SK-N-SH (cell line): ENCODE measurements around the gene CELSR1. TPM values are rescaled to one million over a fixed set of nuclear protein-coding genes. Genes with fewer than 3 reads are reported as not detected.

Experiments used
- CTCF ChIA-PET: fragments of 300-600, 350-600 bp; formaldehyde crosslinking; extraction: SDS; loops from one replicate; lab custom pipeline; 2021; lab: Yijun Ruan, JAX
- POLR2A ChIA-PET: fragments of 350-600 bp; sonication (Branson Sonifier 250); formaldehyde crosslinking; extraction: SDS; loops from one replicate; lab custom pipeline; 2020; ENCODE audit warnings: antibody characterized with exemption, inconsistent platforms; lab: Yijun Ruan, JAX
- DNase-seq: peaks from one replicate; pipeline ENCODE4 v3.0.0; 2012
- H2AFZ ChIP-seq: fragments of 200-600 bp; sonication (generic); 2 replicates; pipeline ENCODE4 v1.8.1; 2016; ENCODE audit warnings: antibody characterized with exemption, mild to moderate bottlenecking, low read depth
- H3F3A ChIP-seq: fragments of 200-600 bp; sonication (generic); replicated peaks from 2 replicates; pipeline ENCODE3; 2016; ENCODE audit warnings: antibody characterized with exemption, mild to moderate bottlenecking; ENCODE audit not compliant: insufficient read depth
- H3K27ac ChIP-seq, 2 experiments: fragments of 200-500 bp in 1 of 2; fragments of 200-600 bp in 1 of 2; sonication (Bioruptor generic) in 1 of 2; sonication (generic), shearing (Covaris generic) in 1 of 2; 2 replicates each; pipeline versions ENCODE4 v1.5.1 to v1.6.1; 2014 to 2016; ENCODE audit warnings: low read depth in 2 of 2, inconsistent platforms in 1 of 2, low read length in 1 of 2, mild to moderate bottlenecking in 1 of 2, mixed read lengths in 1 of 2
- H3K27me3 ChIP-seq: fragments of 200-600 bp; sonication (generic), shearing (Covaris generic); 2 replicates; pipeline ENCODE4 v1.6.1; 2016; ENCODE audit warnings: mixed run types; ENCODE audit not compliant: insufficient read depth
- H3K36me3 ChIP-seq, 2 experiments: fragments of 200-500 bp in 1 of 2; fragments of 200-600 bp in 1 of 2; sonication (Bioruptor generic) in 1 of 2; sonication (generic) in 1 of 2; replicated peaks in 1 of 2; 2 replicates each; pipeline versions ENCODE3 to v1.5.1; 2014 to 2016; ENCODE audit warnings: low read length in 1 of 2, mild to moderate bottlenecking in 1 of 2; ENCODE audit not compliant: insufficient read depth in 2 of 2, control insufficient read depth in 1 of 2
- H3K4me1 ChIP-seq, 2 experiments: fragments of 200-500 bp in 1 of 2; fragments of 200-600 bp in 1 of 2; sonication (Bioruptor generic) in 1 of 2; sonication (generic), shearing (Covaris generic) in 1 of 2; 2 replicates each; pipeline versions ENCODE4 v1.5.1 to v1.6.1; 2014 to 2016; ENCODE audit warnings: low read depth in 1 of 2, low read length in 1 of 2, mixed run types in 1 of 2; ENCODE audit not compliant: insufficient read depth in 2 of 2, control insufficient read depth in 1 of 2
- H3K4me2 ChIP-seq: fragments of 200-600 bp; sonication (generic), shearing (Covaris generic); 2 replicates; pipeline ENCODE4 v1.6.1; 2017; ENCODE audit warnings: mixed run types
- H3K4me3 ChIP-seq, 2 experiments: fragments of 200-500 bp in 1 of 2; fragments of 200-600 bp in 1 of 2; sonication (Bioruptor generic) in 1 of 2; sonication (generic), shearing (Covaris generic) in 1 of 2; 2 replicates each; pipeline versions ENCODE4 v1.5.1 to v1.8.1; 2014 to 2016; ENCODE audit warnings: low read depth in 2 of 2, inconsistent platforms in 1 of 2, low read length in 1 of 2, mild to moderate bottlenecking in 1 of 2, mixed read lengths in 1 of 2, moderate library complexity in 1 of 2
- H3K79me2 ChIP-seq: fragments of 200-600 bp; sonication (generic); 2 replicates; pipeline ENCODE4 v1.8.1; 2017; ENCODE audit warnings: mild to moderate bottlenecking; ENCODE audit not compliant: insufficient read depth
- H3K9ac ChIP-seq: fragments of 200-600 bp; sonication (generic); 2 replicates; pipeline ENCODE4 v1.6.1; 2017; ENCODE audit warnings: mixed run types
- H3K9me2 ChIP-seq: fragments of 200-600 bp; sonication (generic); 2 replicates; pipeline ENCODE4 v1.6.1; 2017; ENCODE audit warnings: mixed run types
- H3K9me3 ChIP-seq: fragments of 200-600 bp; sonication (generic); 2 replicates; pipeline ENCODE4 v1.6.1; 2017; ENCODE audit warnings: mixed run types, mild to moderate bottlenecking, moderate library complexity
- H4K20me1 ChIP-seq: fragments of 200-600 bp; sonication (generic); 2 replicates; pipeline ENCODE4 v1.6.1; 2017; ENCODE audit warnings: mild to moderate bottlenecking, mixed run types; ENCODE audit not compliant: insufficient read depth
- CTCF ChIP-seq: fragments of 200-600 bp; sonication (generic); IDR thresholded peaks from 2 replicates; pipeline ENCODE4 v1.6.1; 2017; ENCODE audit warnings: antibody characterized with exemption, mild to moderate bottlenecking, moderate library complexity
- EZH2phosphoT487 ChIP-seq: fragments of 200-600 bp; sonication (generic); IDR thresholded peaks from 2 replicates; pipeline ENCODE4 v1.6.1; 2017; ENCODE audit warnings: low read depth, mixed run types, mild to moderate bottlenecking, antibody characterized with exemption, moderate library complexity, borderline replicate concordance
- FOXJ3 ChIP-seq: sonication (generic); formaldehyde crosslinking; IDR thresholded peaks from 2 replicates; pipeline ENCODE4 v1.5.1; 2020; ENCODE audit warnings: mild to moderate bottlenecking, missing genetic modification reagents
- FOXM1 ChIP-seq: IDR thresholded peaks from 2 replicates; pipeline ENCODE4 v1.4.0; 2012; ENCODE audit warnings: low read depth, mild to moderate bottlenecking
- NFIC ChIP-seq: IDR thresholded peaks from 2 replicates; pipeline ENCODE4 v1.4.0; 2012; ENCODE audit warnings: borderline replicate concordance
- POLR2AphosphoS5 ChIP-seq: IDR thresholded peaks from 2 replicates; pipeline ENCODE4 v1.6.1; 2012; ENCODE audit warnings: low read depth, low read length
- RAD21 ChIP-seq: IDR thresholded peaks from 2 replicates; pipeline ENCODE4 v1.6.1; 2012; ENCODE audit warnings: mild to moderate bottlenecking, low read length
- RFX5 ChIP-seq: IDR thresholded peaks from 2 replicates; pipeline ENCODE4 v1.6.1; 2012; ENCODE audit warnings: mild to moderate bottlenecking, improper control_type of control experiment, low read length
- SIN3A ChIP-seq: IDR thresholded peaks from 2 replicates; pipeline ENCODE4 v1.6.1; 2012; ENCODE audit warnings: low read depth, mild to moderate bottlenecking, low read length, moderate library complexity, borderline replicate concordance
- SMC3 ChIP-seq: IDR thresholded peaks from 2 replicates; pipeline ENCODE4 v1.6.1; 2012; ENCODE audit warnings: low read depth, low read length, improper control_type of control experiment
- YY1 ChIP-seq: IDR thresholded peaks from 2 replicates; pipeline ENCODE4 v1.4.0; 2012; ENCODE audit warnings: low read depth, mild to moderate bottlenecking
- WGBS: methylation state at CpG from one replicate; pipeline ENCODE4 v1.1.6; 2017; ENCODE audit warnings: low lambda C conversion rate; 5-methylcytosine and 5-hydroxymethylcytosine counted together
- polyA plus RNA-seq, 3 experiments: library from polyadenylated mRNA; depleted of rRNA; stranded (reverse); fragments of >200 nt; gene quantifications; 2 replicates each; pipeline ENCODE4 v1.2.3, GENCODE V29; 2012

Gene CELSR1
- polyA plus RNA-seq, 1 of the 3 experiments (the other 2 are of a cell fraction): 5.0 TPM

- TF ChIP-seq POLR2AphosphoS5: no peak
- no peak for TF ChIP-seq YY1
- TF ChIP-seq RFX5: no peak
These were observed 145.1 kb downstream of the CELSR1 start (continued) for GRCh38 chr22:46392137-46392844.

- DNase-seq: no peak
- H3K4me3 ChIP-seq: no peak overlapping the region
- H3K9me2 ChIP-seq: no peaks in the 10 kb centered on the region
- ChIA-PET CTCF (interaction anchor here (1.7 to 1.8 kb wide), 3 partner anchors 24 to 151 kb away, joined by 4 to 10 read pairs (median 5); no protein-coding TSS in a partner anchor), POLR2A (no interaction called here)
- H3K9me3 ChIP-seq: no peaks in the 10 kb centered on the region
- no peaks in the 10 kb centered on the region for H3K79me2 ChIP-seq
- H3K27ac ChIP-seq: no peak overlapping the region
- H3F3A ChIP-seq: no peaks in the 10 kb centered on the region
- no peaks in the 10 kb centered on the region for H4K20me1 ChIP-seq
- H3K9ac ChIP-seq: no peak overlapping the region
- H3K27me3 ChIP-seq: no peaks in the 10 kb centered on the region
- no peak overlapping the region for H2AFZ ChIP-seq
- no peak for TF ChIP-seq NFIC
- TF ChIP-seq EZH2phosphoT487: no peak
- TF ChIP-seq FOXM1: no peak
- TF ChIP-seq POLR2AphosphoS5: no peak
- no peak for TF ChIP-seq SIN3A
- H3K36me3 ChIP-seq: no peaks in the 10 kb centered on the region
- WGBS: 91% methylated on average over 18 of the region's 36 CpGs
- no peak overlapping the region for H3K4me2 ChIP-seq
- H3K4me1 ChIP-seq: no peaks in the 10 kb centered on the region; a peak in 1 of 4 replicates
These were observed 145.8 kb downstream of the CELSR1 start for GRCh38 chr22:46391486-46392136.

GRCh38 chr22:46390652-46391301, 146.6 kb downstream of the CELSR1 start:
- Histone ChIP-seq H3K27me3 (no peaks in the 10 kb centered on the region), H3K9me3 (no peaks in the 10 kb centered on the region), H3K4me3 (no peak overlapping the region), H3K9ac (no peak overlapping the region), H3K79me2 (no peaks in the 10 kb centered on the region), H3K36me3 (no peaks in the 10 kb centered on the region), H3K4me2 (no peak overlapping the region), H3K27ac (no peak overlapping the region), H3K9me2 (no peaks in the 10 kb centered on the region), H3K4me1 (no peaks in the 10 kb centered on the region; a peak in 1 of 4 replicates), H3F3A (no peaks in the 10 kb centered on the region), H4K20me1 (no peaks in the 10 kb centered on the region), H2AFZ (no peak overlapping the region)
- 69% methylated on average over 31 of the region's 32 CpGs for WGBS
- CTCF ChIA-PET: interaction anchor here (0.9 to 2.3 kb wide), 5 partner anchors 15 to 147 kb away, joined by 3 to 12 read pairs (median 4); no protein-coding TSS in a partner anchor
- POLR2A ChIA-PET: no interaction called here
- TF ChIP-seq RAD21 (peak; percentile 48), FOXJ3 (no peak), CTCF (peak; percentile 29), SMC3 (peak; percentile 36)
- DNase-seq: peak; percentile 81
